DOHH2 (cell line): Measurements from ENCODE around the gene DNPH1.

ENCODE experiments used
- EZH2phosphoT487 ChIP-seq: fragments of 200-600 bp; sonication (generic); IDR thresholded peaks from 2 replicates; pipeline ENCODE4 v1.6.1; 2017; ENCODE audit warnings: borderline replicate concordance, mild to moderate bottlenecking, antibody characterized with exemption, low read length, moderate library complexity, mixed read lengths
- TF ChIP-seq, protein P1 (sequence below): fragments of 200-600 bp; sonication (generic); IDR thresholded peaks from one replicate; pipeline ENCODE4 v1.5.1; 2014; ENCODE audit warnings: antibody characterized with exemption, mild to moderate bottlenecking, low read depth, low read length; ENCODE audit not compliant: poor library complexity, severe bottlenecking

DNA sequence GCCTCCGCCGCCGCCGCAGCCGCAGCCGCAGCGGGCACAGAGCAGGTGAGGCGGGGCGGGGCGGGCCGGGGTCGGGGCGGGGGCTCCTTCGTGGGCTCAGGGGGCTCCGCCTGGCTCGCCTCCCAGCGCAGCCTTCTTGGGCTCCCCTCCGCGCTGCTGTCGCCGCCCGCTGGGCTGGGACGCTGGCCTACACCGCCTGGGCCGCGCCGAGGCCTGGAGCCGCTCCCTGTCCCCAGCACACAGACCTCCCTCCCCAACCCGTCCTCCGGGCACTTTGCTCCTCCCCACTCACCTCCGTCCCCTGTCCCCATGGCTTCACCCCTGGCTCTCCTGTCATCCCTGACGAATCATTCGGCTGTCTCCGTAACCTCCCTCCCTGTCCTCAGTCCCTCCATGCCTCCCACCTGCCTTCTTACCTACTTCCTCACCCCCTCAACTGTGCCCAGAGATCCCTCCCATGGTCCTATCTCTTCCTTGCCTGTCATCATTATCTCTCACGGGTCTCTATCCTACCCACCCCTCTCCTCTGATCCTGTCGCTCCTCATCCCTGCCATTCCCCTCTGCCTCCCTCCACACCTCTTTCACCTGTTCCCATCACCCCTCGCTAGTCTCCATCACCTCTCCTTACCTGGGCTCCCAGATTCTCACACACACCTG, 14.5 kb upstream of the DNPH1 start:
- TF ChIP-seq, protein P1, sequence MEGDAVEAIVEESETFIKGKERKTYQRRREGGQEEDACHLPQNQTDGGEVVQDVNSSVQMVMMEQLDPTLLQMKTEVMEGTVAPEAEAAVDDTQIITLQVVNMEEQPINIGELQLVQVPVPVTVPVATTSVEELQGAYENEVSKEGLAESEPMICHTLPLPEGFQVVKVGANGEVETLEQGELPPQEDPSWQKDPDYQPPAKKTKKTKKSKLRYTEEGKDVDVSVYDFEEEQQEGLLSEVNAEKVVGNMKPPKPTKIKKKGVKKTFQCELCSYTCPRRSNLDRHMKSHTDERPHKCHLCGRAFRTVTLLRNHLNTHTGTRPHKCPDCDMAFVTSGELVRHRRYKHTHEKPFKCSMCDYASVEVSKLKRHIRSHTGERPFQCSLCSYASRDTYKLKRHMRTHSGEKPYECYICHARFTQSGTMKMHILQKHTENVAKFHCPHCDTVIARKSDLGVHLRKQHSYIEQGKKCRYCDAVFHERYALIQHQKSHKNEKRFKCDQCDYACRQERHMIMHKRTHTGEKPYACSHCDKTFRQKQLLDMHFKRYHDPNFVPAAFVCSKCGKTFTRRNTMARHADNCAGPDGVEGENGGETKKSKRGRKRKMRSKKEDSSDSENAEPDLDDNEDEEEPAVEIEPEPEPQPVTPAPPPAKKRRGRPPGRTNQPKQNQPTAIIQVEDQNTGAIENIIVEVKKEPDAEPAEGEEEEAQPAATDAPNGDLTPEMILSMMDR, result no peak
- no peak for TF ChIP-seq EZH2phosphoT487
